ENCODE data around the gene GABBR1.

Gene GABBR1

GRCh38 chr6:29652198-29652584 lies 19.2 kb upstream of the GABBR1 start:
- H3K9me3 ChIP-seq (ENCODE audit: control insufficient read depth, low read length) = no peaks in the 10 kb centered on the region
- H3K27me3 ChIP-seq (replicated peaks; ENCODE audit: control insufficient read depth, insufficient read depth, low read length) = peaks cover 31% of the 10 kb centered on the region
- no peak overlapping the region for H3K4me3 ChIP-seq (ENCODE audit: low read length)
- no peaks in the 10 kb centered on the region for H3K36me3 ChIP-seq (ENCODE audit: control insufficient read depth, insufficient read depth, low read length, severe bottlenecking)
- no peak overlapping the region for H3K9ac ChIP-seq (ENCODE audit: low read length)
- DNase-seq (ENCODE audit: low read depth) = no peak
- H3K4me1 ChIP-seq (ENCODE audit: control insufficient read depth, insufficient read depth, low read length) = peaks cover 4% of the 10 kb centered on the region

- H3K9me3 ChIP-seq (ENCODE audit: control insufficient read depth, low read length) = no peaks in the 10 kb centered on the region
- no peak overlapping the region for H3K9ac ChIP-seq (ENCODE audit: low read length)
- H3K36me3 ChIP-seq (ENCODE audit: control insufficient read depth, insufficient read depth, low read length, severe bottlenecking) = no peaks in the 10 kb centered on the region
- no peak overlapping the region for H3K4me3 ChIP-seq (ENCODE audit: low read length)
- peaks cover 26% of the 10 kb centered on the region for H3K27me3 ChIP-seq (replicated peaks; ENCODE audit: control insufficient read depth, insufficient read depth, low read length)
- peaks cover 4% of the 10 kb centered on the region for H3K4me1 ChIP-seq (ENCODE audit: control insufficient read depth, insufficient read depth, low read length)
- DNase-seq (ENCODE audit: low read depth) = peak; percentile 72
These were observed 18.6 kb upstream of the GABBR1 start for GRCh38 chr6:29651413-29652197.

GRCh38 chr6:29649701-29650673 lies 17.0 kb upstream of the GABBR1 start:
- Histone ChIP-seq H3K4me3 (ENCODE audit: low read length) (peak overlapping the region; percentile 81), H3K4me1 (ENCODE audit: control insufficient read depth, insufficient read depth, low read length) (peaks cover 4% of the 10 kb centered on the region), H3K27me3 (replicated peaks; ENCODE audit: control insufficient read depth, insufficient read depth, low read length) (peaks cover 11% of the 10 kb centered on the region), H3K36me3 (ENCODE audit: control insufficient read depth, insufficient read depth, low read length, severe bottlenecking) (no peaks in the 10 kb centered on the region), H3K9me3 (ENCODE audit: control insufficient read depth, low read length) (no peaks in the 10 kb centered on the region), H3K9ac (ENCODE audit: low read length) (peak overlapping the region; percentile 83)
- peak; percentile 100 for DNase-seq (ENCODE audit: low read depth)

- H3K9me3 ChIP-seq (ENCODE audit: control insufficient read depth, low read length) = no peaks in the 10 kb centered on the region
- H3K27me3 ChIP-seq (replicated peaks; ENCODE audit: control insufficient read depth, insufficient read depth, low read length) = no peaks in the 10 kb centered on the region
- DNase-seq (ENCODE audit: low read depth) = peak; percentile 72
- H3K4me3 ChIP-seq (ENCODE audit: low read length) = no peak overlapping the region
- H3K4me1 ChIP-seq (ENCODE audit: control insufficient read depth, insufficient read depth, low read length) = peaks cover 4% of the 10 kb centered on the region
- H3K36me3 ChIP-seq (ENCODE audit: control insufficient read depth, insufficient read depth, low read length, severe bottlenecking) = no peaks in the 10 kb centered on the region
- H3K9ac ChIP-seq (ENCODE audit: low read length) = no peak overlapping the region
These were observed 15.1 kb upstream of the GABBR1 start for GRCh38 chr6:29647927-29648642.

- DNase-seq (ENCODE audit: low read depth) = no peak
- no peaks in the 10 kb centered on the region for H3K27me3 ChIP-seq (replicated peaks; ENCODE audit: control insufficient read depth, insufficient read depth, low read length)
These were observed 8.6 kb upstream of the GABBR1 start for GRCh38 chr6:29641430-29642148.

GRCh38 chr6:29637247-29637646 lies 4.3 kb upstream of the GABBR1 start:
- Histone ChIP-seq H3K27me3 (replicated peaks; ENCODE audit: control insufficient read depth, insufficient read depth, low read length) (no peaks in the 10 kb centered on the region), H3K9me3 (ENCODE audit: control insufficient read depth, low read length) (no peaks in the 10 kb centered on the region), H3K4me3 (ENCODE audit: low read length) (no peak overlapping the region), H3K4me1 (ENCODE audit: control insufficient read depth, insufficient read depth, low read length) (peaks cover 4% of the 10 kb centered on the region), H3K9ac (ENCODE audit: low read length) (no peak overlapping the region), H3K36me3 (ENCODE audit: control insufficient read depth, insufficient read depth, low read length, severe bottlenecking) (no peaks in the 10 kb centered on the region)
- no peak for DNase-seq (ENCODE audit: low read depth)

More at GRCh38 chr6:29641430-29642148, 8.6 kb upstream of the GABBR1 start:
- Histone ChIP-seq H3K4me3 (ENCODE audit: low read length) (no peak overlapping the region), H3K36me3 (ENCODE audit: control insufficient read depth, insufficient read depth, low read length, severe bottlenecking) (no peaks in the 10 kb centered on the region), H3K9me3 (ENCODE audit: control insufficient read depth, low read length) (no peaks in the 10 kb centered on the region), H3K9ac (ENCODE audit: low read length) (no peak overlapping the region), H3K4me1 (ENCODE audit: control insufficient read depth, insufficient read depth, low read length) (no peaks in the 10 kb centered on the region)

GRCh38 chr6:29633534-29633905 lies 537 bp upstream of the GABBR1 start:
- H3K9me3 ChIP-seq (ENCODE audit: control insufficient read depth, low read length) = no peaks in the 10 kb centered on the region
- no peaks in the 10 kb centered on the region for H3K36me3 ChIP-seq (ENCODE audit: control insufficient read depth, insufficient read depth, low read length, severe bottlenecking)
- H3K27me3 ChIP-seq (replicated peaks; ENCODE audit: control insufficient read depth, insufficient read depth, low read length) = no peaks in the 10 kb centered on the region
- peaks cover 15% of the 10 kb centered on the region for H3K4me1 ChIP-seq (ENCODE audit: control insufficient read depth, insufficient read depth, low read length)
- peak overlapping the region; percentile 78 for H3K4me3 ChIP-seq (ENCODE audit: low read length)
- DNase-seq (ENCODE audit: low read depth) = no peak
- peak overlapping the region; percentile 67 for H3K9ac ChIP-seq (ENCODE audit: low read length)

GRCh38 chr6:29631860-29632731 lies 887 bp downstream of the GABBR1 start:
- DNase-seq (ENCODE audit: low read depth) = peak; percentile 80
- no peaks in the 10 kb centered on the region for H3K27me3 ChIP-seq (replicated peaks; ENCODE audit: control insufficient read depth, insufficient read depth, low read length)
- no peaks in the 10 kb centered on the region for H3K36me3 ChIP-seq (ENCODE audit: control insufficient read depth, insufficient read depth, low read length, severe bottlenecking)
- H3K9me3 ChIP-seq (ENCODE audit: control insufficient read depth, low read length) = no peaks in the 10 kb centered on the region
- H3K4me3 ChIP-seq (ENCODE audit: low read length) = peak overlapping the region; percentile 78
- peak overlapping the region; percentile 73 for H3K9ac ChIP-seq (ENCODE audit: low read length)
- peaks cover 15% of the 10 kb centered on the region for H3K4me1 ChIP-seq (ENCODE audit: control insufficient read depth, insufficient read depth, low read length)

GRCh38 chr6:29631209-29631810 lies 1.7 kb downstream of the GABBR1 start:
- Histone ChIP-seq H3K4me3 (ENCODE audit: low read length) (no peak overlapping the region), H3K36me3 (ENCODE audit: control insufficient read depth, insufficient read depth, low read length, severe bottlenecking) (no peaks in the 10 kb centered on the region), H3K9me3 (ENCODE audit: control insufficient read depth, low read length) (no peaks in the 10 kb centered on the region), H3K27me3 (replicated peaks; ENCODE audit: control insufficient read depth, insufficient read depth, low read length) (no peaks in the 10 kb centered on the region), H3K9ac (ENCODE audit: low read length) (no peak overlapping the region), H3K4me1 (ENCODE audit: control insufficient read depth, insufficient read depth, low read length) (peaks cover 15% of the 10 kb centered on the region)
- DNase-seq (ENCODE audit: low read depth) = no peak

- no peak for DNase-seq (ENCODE audit: low read depth)
- no peak overlapping the region for H3K9ac ChIP-seq (ENCODE audit: low read length)
- no peaks in the 10 kb centered on the region for H3K36me3 ChIP-seq (ENCODE audit: control insufficient read depth, insufficient read depth, low read length, severe bottlenecking)
- peaks cover 15% of the 10 kb centered on the region for H3K4me1 ChIP-seq (ENCODE audit: control insufficient read depth, insufficient read depth, low read length)
- H3K9me3 ChIP-seq (ENCODE audit: control insufficient read depth, low read length) = no peaks in the 10 kb centered on the region
- H3K27me3 ChIP-seq (replicated peaks; ENCODE audit: control insufficient read depth, insufficient read depth, low read length) = no peaks in the 10 kb centered on the region
- no peak overlapping the region for H3K4me3 ChIP-seq (ENCODE audit: low read length)
These were observed 2.7 kb downstream of the GABBR1 start for GRCh38 chr6:29630315-29630714.

All from adipocyte (in vitro differentiated cells).